Naive thymus-derived CD8-positive, alpha-beta T cell (primary cell): ENCODE data around the gene STX16. TPM values are rescaled to one million over a fixed set of nuclear protein-coding genes. Genes with fewer than 3 reads are reported as not detected.

Experiments used
- ATAC-seq, 2 donors: fragments of 150-1000 bp; cut with Tn5 transposase in 1 of 2; sonication (Bioruptor Pico), chemical (Tn5 transposase) in 1 of 2; 1 replicate in 1 of 2; 2 replicates in 1 of 2; pipeline ENCODE4 v1.10.0; 2021; ENCODE audit warnings: mild to moderate bottlenecking in 2 of 2, moderate library complexity in 2 of 2
- POLR2A ChIA-PET: fragments of 350-600 bp; sonication (Branson Sonifier 250); formaldehyde crosslinking; loops from one replicate; lab custom pipeline; 2021; ENCODE audit warnings: antibody characterized with exemption; lab: Charles Lee
- DNase-seq, 10 donors: peaks; one replicate each; pipeline versions ENCODE4 v3.0.0 to v3.0.0-alpha.2; 2020 to 2022
- H3K27ac Mint-ChIP-seq, 10 donors: one replicate each; pipeline ENCODE4 v1.8.0; 2020 to 2022; ENCODE audit warnings: mild to moderate bottlenecking in 10 of 10, mixed read lengths in 10 of 10, moderate library complexity in 4 of 10, inconsistent platforms in 1 of 10
- H3K27me3 Mint-ChIP-seq, 5 donors: one replicate each; pipeline ENCODE4 v1.8.0; 2021 to 2022; ENCODE audit warnings: mixed read lengths in 5 of 5
- H3K36me3 Mint-ChIP-seq, 3 donors: one replicate each; pipeline ENCODE4 v1.8.0; 2020 to 2022; ENCODE audit warnings: mixed read lengths in 3 of 3, mild to moderate bottlenecking in 2 of 3, inconsistent platforms in 1 of 3
- H3K4me1 Mint-ChIP-seq, 4 donors: one replicate each; pipeline ENCODE4 v1.8.0; 2021 to 2022; ENCODE audit warnings: mixed read lengths in 4 of 4
- H3K4me3 Mint-ChIP-seq, 10 donors: one replicate each; pipeline ENCODE4 v1.8.0; 2020 to 2022; ENCODE audit warnings: mild to moderate bottlenecking in 10 of 10, mixed read lengths in 10 of 10, moderate library complexity in 6 of 10, inconsistent platforms in 1 of 10
- H3K9me3 Mint-ChIP-seq, 9 donors: one replicate each; pipeline ENCODE4 v1.8.0; 2020 to 2022; ENCODE audit warnings: mixed read lengths in 9 of 9, mild to moderate bottlenecking in 3 of 9, inconsistent platforms in 1 of 9, moderate library complexity in 1 of 9
- polyA plus RNA-seq, 3 donors: library from polyadenylated mRNA; unstranded; fragments of 300-500 nt; fragmentation: Illumina TruSeq; gene quantifications; one replicate each; pipeline ENCODE4 v1.2.3, GENCODE V29; 2021
- total RNA-seq, 8 experiments: library from RNA in 2 of 8; stranded (reverse) in 2 of 8; gene quantifications; one replicate each; pipeline ENCODE4 v1.2.3 and lab custom pipeline; 2021 to 2026

STX16 gene
- total and polyA plus RNA-seq, 5 experiments from 2014 or later: 23.2 to 205 (median 35.9) TPM

GRCh38 chr20:58712806-58713731, 62.0 kb downstream of the STX16 start:
- H3K4me1 Mint-ChIP-seq: peaks cover 0 to 2% (median 0%) of the 10 kb centered on the region in 4 donors
- H3K9me3 Mint-ChIP-seq: no peaks in the 10 kb centered on the region
- DNase-seq (peak in 1 of 10 donors; percentile 5), ATAC-seq (no peak)
- peaks cover 0 to 2% (median 0%) of the 10 kb centered on the region in 3 donors for H3K36me3 Mint-ChIP-seq
- POLR2A ChIA-PET: interaction anchor here (0.6 to 1.0 kb wide), 2 partner anchors 18 to 1157 kb away, joined by 3 to 4 read pairs; no protein-coding TSS in a partner anchor
- no peaks in the 10 kb centered on the region for H3K27me3 Mint-ChIP-seq
- peak overlapping the region in 1 of 10 donors; percentile 16 for H3K27ac Mint-ChIP-seq
- no peak overlapping the region for H3K4me3 Mint-ChIP-seq

- POLR2A ChIA-PET: no interaction called here
- no peaks in the 10 kb centered on the region for H3K27me3 Mint-ChIP-seq
- H3K4me3 Mint-ChIP-seq: no peak overlapping the region
- ATAC-seq (no peak), DNase-seq (peak in 1 of 10 donors; percentile 14)
- H3K36me3 Mint-ChIP-seq: peaks cover 0 to 2% (median 0%) of the 10 kb centered on the region in 3 donors
- peak overlapping the region in 1 of 10 donors; percentile 16 for H3K27ac Mint-ChIP-seq
- H3K4me1 Mint-ChIP-seq: peaks cover 0 to 2% (median 0%) of the 10 kb centered on the region in 4 donors
- no peaks in the 10 kb centered on the region for H3K9me3 Mint-ChIP-seq
These were observed 62.8 kb downstream of the STX16 start for GRCh38 chr20:58713801-58714339.

GRCh38 chr20:58714340-58714922, 63.3 kb downstream of the STX16 start:
- Mint-ChIP-seq H3K27ac (peak overlapping the region in 2 of 10 donors; percentile 29 to 43), H3K27me3 (no peaks in the 10 kb centered on the region), H3K4me1 (no peaks in the 10 kb centered on the region), H3K4me3 (no peak overlapping the region), H3K9me3 (no peaks in the 10 kb centered on the region), H3K36me3 (no peaks in the 10 kb centered on the region)
- DNase-seq (peak in 1 of 10 donors; percentile 13), ATAC-seq (no peak)
- POLR2A ChIA-PET: no interaction called here

GRCh38 chr20:58714923-58715351, 63.9 kb downstream of the STX16 start:
- Mint-ChIP-seq H3K36me3 (no peaks in the 10 kb centered on the region), H3K4me1 (no peaks in the 10 kb centered on the region), H3K27me3 (no peaks in the 10 kb centered on the region), H3K9me3 (no peaks in the 10 kb centered on the region), H3K27ac (peak overlapping the region in 1 of 10 donors; percentile 67), H3K4me3 (no peak overlapping the region)
- DNase-seq: peak in 1 of 10 donors; percentile 13
- no peak for ATAC-seq
- POLR2A ChIA-PET: no interaction called here

- Mint-ChIP-seq H3K36me3 (no peaks in the 10 kb centered on the region), H3K9me3 (no peaks in the 10 kb centered on the region), H3K4me3 (no peak overlapping the region), H3K4me1 (no peaks in the 10 kb centered on the region), H3K27me3 (no peaks in the 10 kb centered on the region), H3K27ac (peak overlapping the region in 1 of 10 donors; percentile 67)
- peak in 1 of 10 donors; percentile 9 for DNase-seq
- ATAC-seq: no peak
- POLR2A ChIA-PET: no interaction called here
These were observed 64.3 kb downstream of the STX16 start for GRCh38 chr20:58715391-58715800.

- H3K27ac Mint-ChIP-seq: peak overlapping the region in 1 of 10 donors; percentile 19
- no peaks in the 10 kb centered on the region for H3K9me3 Mint-ChIP-seq
- peak in 2 of 10 donors; percentile 13 to 45 for DNase-seq
- POLR2A ChIA-PET: no interaction called here
- no peaks in the 10 kb centered on the region for H3K36me3 Mint-ChIP-seq
- ATAC-seq: no peak
- H3K4me1 Mint-ChIP-seq: no peaks in the 10 kb centered on the region
- peaks cover 0 to 3% (median under 1%) of the 10 kb centered on the region in 5 donors for H3K27me3 Mint-ChIP-seq
- H3K4me3 Mint-ChIP-seq: no peak overlapping the region
These were observed 64.9 kb downstream of the STX16 start for GRCh38 chr20:58715801-58716475.

- Mint-ChIP-seq H3K27me3 (peaks cover 4 to 10% (median 5%) of the 10 kb centered on the region in 5 donors), H3K4me3 (no peak overlapping the region), H3K4me1 (no peaks in the 10 kb centered on the region), H3K27ac (peak overlapping the region in 1 of 10 donors; percentile 89), H3K36me3 (no peaks in the 10 kb centered on the region), H3K9me3 (no peaks in the 10 kb centered on the region)
- DNase-seq (peak in 2 of 10 donors; percentile 15 to 59), ATAC-seq (no peak)
- POLR2A ChIA-PET: no interaction called here
These were observed 65.6 kb downstream of the STX16 start for GRCh38 chr20:58716476-58717277.

- DNase-seq (peak in 2 of 10 donors; percentile 15 to 49), ATAC-seq (no peak)
- Mint-ChIP-seq H3K4me3 (no peak overlapping the region), H3K36me3 (no peaks in the 10 kb centered on the region), H3K9me3 (no peaks in the 10 kb centered on the region), H3K27me3 (peaks cover 8 to 18% (median 13%) of the 10 kb centered on the region in 5 donors), H3K27ac (peak overlapping the region in 2 of 10 donors; percentile 48 to 89), H3K4me1 (peaks cover 0 to 4% (median 0%) of the 10 kb centered on the region in 4 donors)
- POLR2A ChIA-PET: no interaction called here
These were observed 66.4 kb downstream of the STX16 start for GRCh38 chr20:58717278-58718091.

- H3K4me3 Mint-ChIP-seq: no peak overlapping the region
- peaks cover 10 to 25% (median 19%) of the 10 kb centered on the region in 5 donors for H3K27me3 Mint-ChIP-seq
- peaks cover 0 to 4% (median 0%) of the 10 kb centered on the region in 4 donors for H3K4me1 Mint-ChIP-seq
- ATAC-seq: no peak
- no peaks in the 10 kb centered on the region for H3K9me3 Mint-ChIP-seq
- peak overlapping the region in 1 of 10 donors; percentile 12 for H3K27ac Mint-ChIP-seq
- no peaks in the 10 kb centered on the region for H3K36me3 Mint-ChIP-seq
- POLR2A ChIA-PET: no interaction called here
- peak in 2 of 10 donors; percentile 12 to 34 for DNase-seq
These were observed 67.1 kb downstream of the STX16 start for GRCh38 chr20:58718121-58718563.

GRCh38 chr20:58718729-58719128, 67.6 kb downstream of the STX16 start:
- H3K9me3 Mint-ChIP-seq: peaks cover 0 to 1% (median 0%) of the 10 kb centered on the region in 9 donors
- H3K36me3 Mint-ChIP-seq: no peaks in the 10 kb centered on the region
- DNase-seq: peak in 1 of 10 donors; percentile 4
- H3K27ac Mint-ChIP-seq: peak overlapping the region in 4 of 10 donors; percentile 11 to 56 (median 14)
- peaks cover 0 to 4% (median 0%) of the 10 kb centered on the region in 4 donors for H3K4me1 Mint-ChIP-seq
- H3K27me3 Mint-ChIP-seq: peaks cover 13 to 31% (median 24%) of the 10 kb centered on the region in 5 donors
- no peak for ATAC-seq
- no peak overlapping the region for H3K4me3 Mint-ChIP-seq
- POLR2A ChIA-PET: no interaction called here

- Mint-ChIP-seq H3K27me3 (peaks cover 17 to 36% (median 29%) of the 10 kb centered on the region in 5 donors), H3K4me1 (peaks cover 0 to 4% (median 0%) of the 10 kb centered on the region in 4 donors), H3K27ac (peak overlapping the region in 1 of 10 donors; percentile 16), H3K9me3 (peaks cover 0 to 2% (median 0%) of the 10 kb centered on the region in 9 donors), H3K4me3 (no peak overlapping the region), H3K36me3 (no peaks in the 10 kb centered on the region)
- DNase-seq: peak in 1 of 10 donors; percentile 12
- POLR2A ChIA-PET: no interaction called here
- no peak for ATAC-seq
These were observed 68.2 kb downstream of the STX16 start for GRCh38 chr20:58719258-58719657.
